Activated gamma-delta T cell treated with Interleukin-2 at 50 U/mL for 16 hours (primary cell): Measurements from ENCODE around the gene APBA2.

Experiments used
- DNase-seq: peaks from one replicate; pipeline ENCODE4 v3.0.0-alpha.2; 2020

APBA2 gene

DNA sequence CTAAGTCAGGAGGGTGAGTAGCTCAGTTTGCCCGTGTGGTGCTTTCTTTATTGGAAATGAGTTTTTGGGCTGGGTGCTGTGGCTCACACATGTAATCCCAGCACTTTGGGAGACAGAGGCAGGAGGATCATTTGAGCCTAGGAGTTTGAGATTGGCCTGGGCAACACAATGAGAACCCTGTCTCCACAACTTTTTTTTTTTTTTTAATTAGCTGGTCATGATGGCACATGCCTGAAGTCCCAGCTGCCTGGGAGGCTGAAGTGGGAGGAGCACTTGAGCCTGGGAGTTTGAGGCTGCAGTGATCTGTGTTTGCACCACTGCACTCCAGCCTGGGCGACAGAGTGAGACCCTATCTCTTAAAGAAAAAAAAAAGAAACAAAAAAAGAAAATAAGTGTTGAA lies 208.9 kb downstream of the APBA2 start:
- DNase-seq = no peak

DNA sequence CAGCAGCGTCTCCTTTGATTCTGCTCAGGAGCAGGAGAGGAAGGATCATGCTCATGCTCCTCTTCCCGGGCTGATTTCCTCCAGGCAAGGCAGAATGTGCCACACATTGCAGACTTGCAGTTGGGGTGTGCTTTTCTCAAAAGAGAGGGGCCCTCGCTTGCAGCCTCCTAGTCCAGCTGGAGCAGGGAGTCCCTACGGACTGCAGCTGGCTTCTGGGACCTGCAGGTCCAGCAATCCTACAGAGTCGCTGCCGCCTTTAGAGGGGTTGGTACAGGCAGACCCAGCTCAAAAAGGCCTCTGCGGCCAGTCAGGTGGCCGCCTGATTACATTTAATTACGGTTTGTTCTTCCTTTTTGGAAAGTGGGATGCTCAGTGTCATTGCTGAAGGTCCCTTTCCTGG lies 210.0 kb downstream of the APBA2 start:
- no peak for DNase-seq

DNA sequence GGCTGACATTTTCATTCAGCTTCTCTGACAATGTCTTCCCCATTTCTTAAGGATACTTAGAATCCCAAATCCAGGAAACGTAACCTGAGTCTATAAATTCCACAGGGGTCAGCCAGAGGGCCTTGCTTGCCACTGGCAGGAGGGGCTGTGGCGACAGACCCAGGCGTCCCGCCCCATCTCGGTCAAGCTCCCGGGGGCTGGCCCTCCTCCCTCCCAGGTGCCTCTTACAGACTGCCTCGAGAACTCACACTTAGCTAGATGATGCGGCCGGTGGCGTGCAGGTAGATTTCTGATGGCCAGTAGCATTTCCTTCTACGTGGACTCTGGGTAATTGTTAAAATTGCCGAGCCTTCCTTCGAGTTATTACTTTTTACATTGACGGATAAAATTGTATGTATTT lies 211.4 kb downstream of the APBA2 start:
- no peak for DNase-seq

DNA sequence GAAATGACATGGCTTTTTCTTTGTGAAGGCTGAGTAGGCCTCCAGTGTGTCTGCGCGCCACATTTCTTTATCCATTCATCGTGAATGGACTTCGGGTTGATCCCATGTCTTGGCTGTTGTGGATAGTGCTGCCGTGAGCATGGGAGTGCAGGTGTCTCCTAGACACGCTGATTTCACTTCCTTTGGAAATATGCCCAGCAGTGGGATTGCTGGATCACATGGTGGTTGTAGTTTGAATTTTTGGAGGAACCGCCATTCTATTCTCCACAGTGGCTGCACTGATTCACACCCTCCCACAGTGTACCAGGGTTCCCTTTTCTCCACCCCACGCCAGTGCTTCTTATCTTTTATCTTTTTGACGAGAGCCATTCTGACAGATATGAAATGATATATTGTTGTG lies 212.2 kb downstream of the APBA2 start:
- DNase-seq = no peak

DNA sequence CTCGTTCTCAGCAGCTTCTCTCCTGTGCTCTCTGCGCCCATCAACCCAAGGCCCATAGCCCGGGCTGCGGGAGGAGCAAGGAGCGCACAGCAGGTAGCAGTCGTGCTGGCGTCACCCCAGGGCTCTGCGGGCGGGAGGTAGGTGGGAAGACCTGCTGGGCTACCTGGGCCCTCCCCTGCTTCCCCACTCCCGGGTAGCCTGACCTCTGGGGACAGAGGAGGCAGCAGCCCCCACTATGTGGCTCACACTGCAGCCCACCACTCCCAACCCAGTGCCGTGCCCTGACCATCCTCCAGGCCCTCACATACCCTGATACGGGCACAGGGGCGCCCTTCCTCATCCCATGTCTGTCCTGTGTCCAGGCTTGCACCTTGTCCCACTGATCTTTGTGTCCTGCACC lies 212.9 kb downstream of the APBA2 start:
- DNase-seq = no peak

DNA sequence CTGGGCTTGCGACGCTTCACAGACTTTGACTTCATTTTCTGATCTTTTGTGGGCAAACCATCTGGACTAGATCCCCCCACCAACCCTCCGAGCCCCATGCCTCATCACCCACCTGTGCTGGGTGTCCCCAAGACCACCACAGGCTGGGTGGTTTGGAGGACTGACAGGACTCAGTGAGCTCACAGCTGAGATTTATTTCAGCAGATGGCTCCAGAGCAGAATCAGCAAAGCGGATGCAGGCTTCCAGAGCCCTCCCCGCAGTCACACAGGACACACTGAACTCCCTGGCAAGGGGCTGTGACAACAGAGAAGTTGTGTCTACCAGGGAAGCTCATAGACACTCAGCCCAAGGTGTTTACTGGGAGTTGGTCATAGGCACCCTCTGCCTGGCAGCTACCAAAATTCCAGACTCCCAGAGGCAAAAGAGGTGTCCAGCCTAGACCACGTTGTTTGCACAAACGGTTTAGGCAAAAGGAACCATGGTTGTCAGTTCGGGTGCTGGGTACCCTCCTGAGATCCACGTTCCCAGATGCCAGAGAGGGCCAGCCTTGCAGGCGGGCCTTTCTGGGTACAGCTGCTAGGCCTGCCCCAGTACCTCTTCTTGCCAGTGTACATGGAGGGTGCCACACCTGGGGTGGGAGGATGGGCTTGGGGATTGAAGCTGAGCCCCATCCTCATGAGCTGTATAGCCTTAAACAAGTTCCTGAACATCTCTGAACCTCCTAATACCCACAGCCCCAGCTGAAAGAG lies 213.5 kb downstream of the APBA2 start:
- no peak for DNase-seq

DNA sequence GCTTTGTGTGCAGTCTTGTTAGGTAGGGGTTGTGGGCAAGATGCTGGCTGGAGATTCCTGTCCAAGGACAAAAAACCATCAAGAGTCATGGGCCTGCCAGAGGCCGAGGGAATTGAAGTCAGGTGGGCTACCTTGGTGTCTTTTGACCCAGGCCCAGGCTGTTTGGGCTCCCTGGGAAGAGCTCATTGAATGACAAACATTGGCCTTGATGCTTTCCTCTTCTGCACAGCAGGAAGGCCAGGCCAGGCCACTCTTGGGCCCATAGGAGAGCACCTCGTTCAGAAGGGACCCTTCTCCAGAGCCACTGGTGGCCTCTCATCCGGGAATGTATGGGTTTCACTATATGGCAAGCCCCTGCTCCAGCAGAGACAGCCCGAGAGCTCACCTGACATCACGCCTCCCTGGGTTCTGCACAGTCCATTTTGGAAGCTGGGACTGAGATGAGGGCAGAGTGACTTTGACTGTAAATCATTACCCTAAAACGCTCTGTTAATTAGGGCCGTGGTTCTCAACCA lies 214.8 kb downstream of the APBA2 start:
- no peak for DNase-seq

DNA sequence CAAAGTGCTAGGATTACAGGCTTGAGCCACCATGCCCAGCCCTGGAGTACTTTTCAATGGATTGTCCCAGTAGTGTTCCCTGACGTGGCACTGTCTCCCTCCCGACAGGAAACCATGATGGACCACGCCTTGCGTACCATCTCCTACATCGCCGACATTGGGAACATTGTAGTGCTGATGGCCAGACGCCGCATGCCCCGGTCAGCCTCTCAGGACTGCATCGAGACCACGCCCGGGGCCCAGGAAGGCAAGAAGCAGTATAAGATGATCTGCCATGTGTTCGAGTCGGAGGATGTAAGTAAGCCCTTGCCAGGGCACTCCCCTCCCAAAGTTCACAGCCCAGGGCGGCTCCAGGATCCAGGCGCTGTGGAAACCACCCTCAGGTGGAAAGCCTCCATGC lies 215.7 kb downstream of the APBA2 start:
- no peak for DNase-seq

DNA sequence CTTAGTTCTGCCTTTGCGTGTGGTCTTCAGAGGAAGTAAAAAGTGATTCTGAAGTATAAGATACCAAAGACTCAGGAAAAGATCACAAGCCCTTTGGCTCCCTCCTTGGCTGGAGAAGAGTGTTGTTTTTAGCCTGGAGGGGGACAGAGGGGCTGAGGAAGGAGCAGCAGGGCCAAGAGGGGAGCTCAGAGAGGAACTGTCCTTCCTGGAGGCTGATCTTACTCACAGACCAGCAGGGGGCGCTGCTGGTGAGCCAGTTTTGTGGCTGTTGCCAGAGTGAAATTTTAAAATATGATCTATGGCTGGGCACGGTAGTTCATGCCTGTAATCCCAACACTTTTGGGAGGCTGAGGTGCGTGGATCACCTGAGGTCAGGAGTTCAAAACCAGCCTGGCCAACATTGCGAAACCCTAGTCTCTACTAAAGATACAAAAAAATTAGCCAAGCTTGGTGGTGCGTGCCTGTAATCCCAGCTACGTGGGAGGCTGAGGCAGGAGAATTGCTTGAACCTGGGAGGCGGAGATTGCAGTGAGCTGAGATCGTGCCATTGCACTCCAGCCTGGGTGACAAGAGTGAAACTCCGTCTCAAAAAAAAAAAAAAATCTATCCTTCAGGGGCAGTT lies 216.5 kb downstream of the APBA2 start:
- peak; percentile 55 for DNase-seq

DNA sequence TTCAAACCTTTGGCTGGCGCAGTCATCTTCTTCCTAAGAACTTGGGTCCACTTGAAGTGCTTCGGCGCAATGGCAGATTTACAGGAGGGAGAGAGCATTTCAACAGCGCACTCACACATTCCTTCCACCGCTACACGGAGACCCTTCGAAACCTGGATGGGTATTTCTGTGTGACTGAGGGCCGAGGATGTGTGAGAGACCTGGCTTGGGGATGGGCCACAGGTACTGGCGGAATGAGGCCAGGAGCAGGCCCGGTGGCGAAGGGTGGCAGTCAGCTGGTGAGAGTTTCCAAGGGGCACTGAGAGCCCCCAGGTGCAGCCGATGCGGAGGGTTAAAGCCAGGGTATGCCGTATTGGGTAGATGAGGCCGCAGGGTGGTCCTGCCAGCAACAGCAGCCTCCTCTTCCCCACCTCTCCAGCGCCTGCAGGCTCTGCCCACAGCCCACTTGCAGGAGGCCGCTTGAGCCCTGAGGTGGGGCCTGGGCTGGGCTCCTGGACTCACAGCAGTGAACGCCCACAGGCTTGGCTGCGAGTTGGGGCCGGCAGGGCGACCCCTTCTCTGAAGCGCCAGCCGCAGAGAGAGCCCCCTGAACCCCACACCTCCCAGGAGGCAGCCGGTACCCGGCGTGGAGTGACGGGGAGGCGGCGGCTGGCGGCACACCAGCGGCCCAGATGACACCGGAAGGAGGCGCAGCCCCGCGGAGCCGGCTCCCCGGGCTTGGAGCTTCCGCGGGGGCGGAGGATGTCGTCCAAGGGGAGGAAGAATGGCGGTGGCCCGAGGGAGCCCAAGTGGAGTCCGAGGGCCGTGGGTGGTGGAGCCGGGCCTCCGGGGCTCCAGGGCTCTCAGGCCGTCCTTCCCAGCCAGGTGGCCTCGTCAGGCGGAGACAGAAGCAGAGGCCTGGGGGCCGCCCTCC lies 217.4 kb downstream of the APBA2 start:
- DNase-seq = no peak

DNA sequence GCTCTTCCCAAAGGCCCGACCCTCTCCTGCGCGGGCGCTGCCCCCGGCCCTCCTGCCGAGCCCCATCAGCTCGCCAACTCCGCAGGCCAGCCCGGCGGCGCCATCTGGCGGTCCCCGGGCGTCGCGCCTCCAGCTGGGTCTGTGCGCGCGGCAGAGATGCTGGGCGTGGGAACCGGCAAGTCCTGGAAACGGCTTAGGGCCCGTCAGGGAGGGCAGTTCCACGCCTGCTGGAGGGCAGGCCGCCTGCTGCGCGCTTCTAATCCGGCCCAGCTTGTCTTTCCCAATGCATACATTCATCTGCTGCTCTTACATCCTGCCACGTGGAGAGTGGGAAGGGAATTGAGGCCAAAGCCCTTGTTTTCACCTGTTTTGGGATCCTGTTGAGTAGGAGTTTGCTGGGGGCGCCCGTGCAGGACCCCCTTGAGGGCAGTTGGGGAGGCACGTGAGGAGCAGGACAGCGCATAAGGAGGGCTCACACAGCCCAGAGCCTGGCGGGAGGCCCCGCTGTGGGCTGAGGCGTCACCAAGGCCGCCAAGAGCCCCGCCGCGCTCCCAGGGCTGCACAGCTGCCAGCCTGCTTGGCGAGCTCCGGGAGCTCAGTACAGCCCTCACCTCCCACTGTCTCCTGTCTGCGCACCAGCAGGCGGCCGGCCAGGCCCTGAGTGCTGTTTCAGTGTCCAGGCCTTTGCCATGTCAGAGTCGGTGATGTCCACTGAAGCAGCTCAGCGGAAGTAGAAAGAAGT lies 218.2 kb downstream of the APBA2 start:
- DNase-seq = peak; percentile 51

DNA sequence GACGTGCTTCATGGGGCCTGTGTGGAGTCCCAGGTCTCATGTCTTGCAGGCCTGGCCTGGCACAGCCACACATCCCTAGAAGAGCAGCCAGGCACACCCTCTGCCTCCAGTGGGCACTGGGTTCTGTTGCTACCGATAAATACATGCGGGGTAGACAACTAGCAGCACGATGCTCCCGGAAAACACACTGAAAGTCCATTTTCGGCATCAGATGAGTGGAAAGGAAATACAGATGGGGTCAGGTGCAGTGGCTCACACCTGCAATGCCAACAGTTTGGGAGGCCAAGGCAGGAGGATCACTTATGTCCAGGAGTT lies 218.7 kb downstream of the APBA2 start:
- no peak for DNase-seq

DNA sequence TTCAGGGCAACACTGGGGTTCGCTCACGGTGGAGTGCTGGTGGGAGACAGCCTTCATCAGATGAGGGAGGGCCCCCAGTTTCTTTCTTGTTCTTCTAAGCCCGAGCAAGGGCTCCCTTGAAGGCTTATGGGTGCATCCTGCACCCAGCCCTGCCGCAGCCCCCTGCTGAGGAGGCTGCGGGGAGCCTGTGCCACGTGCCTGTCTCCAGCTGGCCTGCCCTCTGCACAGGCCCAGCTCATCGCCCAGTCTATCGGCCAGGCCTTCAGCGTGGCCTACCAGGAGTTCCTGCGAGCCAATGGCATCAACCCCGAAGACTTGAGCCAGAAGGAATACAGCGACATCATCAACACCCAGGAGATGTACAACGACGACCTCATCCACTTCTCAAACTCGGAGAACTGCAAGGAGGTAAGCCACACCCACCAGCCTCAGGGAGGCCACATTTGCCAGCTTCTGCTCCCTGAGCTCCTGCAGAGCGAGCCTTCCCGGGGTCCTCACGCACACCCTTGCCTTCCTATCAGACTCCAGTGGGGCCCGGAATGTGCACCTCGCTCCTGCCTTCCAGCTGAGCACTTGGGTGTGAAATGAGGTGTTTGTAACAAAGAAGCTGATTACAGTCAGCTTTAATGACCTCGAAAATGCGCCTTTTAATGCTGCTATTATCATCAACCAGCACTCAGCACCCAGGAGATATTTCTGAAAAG lies 219.5 kb downstream of the APBA2 start:
- DNase-seq = no peak

DNA sequence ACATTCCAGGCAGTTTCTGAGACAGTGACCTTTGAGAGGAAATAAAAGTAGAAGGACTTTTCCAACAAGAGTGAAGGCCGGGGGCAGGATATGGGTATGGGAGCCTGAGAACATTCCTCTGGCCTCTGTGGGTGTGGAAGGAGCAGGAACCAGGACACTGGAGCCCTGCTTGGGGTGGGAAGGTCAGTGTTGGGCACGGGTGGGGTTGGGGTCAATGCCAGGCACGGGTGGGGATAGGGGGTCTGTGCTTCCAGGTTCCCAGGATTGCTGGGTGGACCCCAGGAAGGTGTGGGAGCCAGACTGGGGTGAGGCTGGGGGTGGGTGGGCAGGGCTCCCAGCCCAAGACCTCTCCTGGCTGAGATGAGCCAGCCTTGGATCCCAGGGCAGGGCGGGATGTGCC lies 220.3 kb downstream of the APBA2 start:
- DNase-seq = no peak

DNA sequence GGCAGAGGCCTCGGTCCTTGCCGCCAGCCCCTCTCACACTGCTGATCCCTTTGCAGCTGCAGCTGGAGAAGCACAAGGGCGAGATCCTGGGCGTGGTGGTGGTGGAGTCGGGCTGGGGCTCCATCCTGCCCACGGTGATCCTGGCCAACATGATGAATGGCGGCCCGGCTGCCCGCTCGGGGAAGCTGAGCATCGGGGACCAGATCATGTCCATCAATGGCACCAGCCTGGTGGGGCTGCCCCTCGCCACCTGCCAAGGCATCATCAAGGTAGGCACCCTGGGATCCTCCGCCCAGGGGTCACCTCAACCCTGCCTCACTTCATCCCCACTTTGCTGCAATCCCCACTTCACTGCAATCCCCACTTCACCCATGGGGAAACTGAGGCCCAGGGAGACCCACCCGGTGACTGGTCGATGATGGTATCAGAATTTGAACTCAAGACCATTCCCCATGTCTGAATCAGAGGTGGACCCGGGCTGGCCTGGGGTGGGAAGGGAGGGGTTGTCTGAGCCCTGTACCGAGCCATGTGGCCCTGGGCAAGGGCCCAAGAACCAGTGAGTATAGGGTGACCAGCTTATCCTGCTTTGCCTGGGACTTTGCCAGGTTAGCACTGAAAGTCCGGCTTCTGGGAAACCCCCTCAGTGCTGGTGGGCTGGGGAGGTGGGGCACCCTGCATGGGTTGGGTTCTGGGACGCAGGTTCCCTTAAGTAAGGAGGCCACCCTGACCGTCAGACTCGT lies 220.9 kb downstream of the APBA2 start:
- DNase-seq = no peak

DNA sequence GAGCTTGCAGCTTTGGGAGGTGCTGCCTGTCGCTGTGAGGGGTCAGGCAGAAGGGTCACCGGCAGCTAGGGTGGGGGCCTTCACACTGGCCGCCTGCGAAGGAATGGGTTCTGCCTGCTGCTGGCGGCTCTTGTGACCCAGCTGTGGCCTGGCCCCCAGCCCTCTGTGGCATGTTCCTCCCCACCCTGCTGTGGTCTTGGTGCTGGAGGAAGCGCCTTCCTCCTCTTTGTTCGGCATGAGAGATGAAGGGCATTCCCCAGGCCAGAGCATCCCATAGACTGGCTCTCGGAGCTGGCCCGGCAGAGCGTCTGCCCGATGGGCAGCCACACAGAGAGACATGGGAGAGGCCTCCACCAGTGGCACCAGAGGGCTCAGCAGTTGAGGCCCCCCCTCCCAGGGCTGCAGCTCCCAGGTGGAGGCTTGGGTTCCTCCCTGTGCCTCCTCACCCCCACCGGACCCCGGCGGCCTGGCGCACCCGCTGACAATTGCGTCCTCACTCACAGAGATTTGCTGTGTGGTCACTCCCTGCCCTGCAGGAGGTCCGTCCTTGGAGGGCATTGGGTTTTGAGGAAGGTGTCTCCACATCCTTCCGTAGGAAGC lies 221.6 kb downstream of the APBA2 start:
- DNase-seq = no peak

DNA sequence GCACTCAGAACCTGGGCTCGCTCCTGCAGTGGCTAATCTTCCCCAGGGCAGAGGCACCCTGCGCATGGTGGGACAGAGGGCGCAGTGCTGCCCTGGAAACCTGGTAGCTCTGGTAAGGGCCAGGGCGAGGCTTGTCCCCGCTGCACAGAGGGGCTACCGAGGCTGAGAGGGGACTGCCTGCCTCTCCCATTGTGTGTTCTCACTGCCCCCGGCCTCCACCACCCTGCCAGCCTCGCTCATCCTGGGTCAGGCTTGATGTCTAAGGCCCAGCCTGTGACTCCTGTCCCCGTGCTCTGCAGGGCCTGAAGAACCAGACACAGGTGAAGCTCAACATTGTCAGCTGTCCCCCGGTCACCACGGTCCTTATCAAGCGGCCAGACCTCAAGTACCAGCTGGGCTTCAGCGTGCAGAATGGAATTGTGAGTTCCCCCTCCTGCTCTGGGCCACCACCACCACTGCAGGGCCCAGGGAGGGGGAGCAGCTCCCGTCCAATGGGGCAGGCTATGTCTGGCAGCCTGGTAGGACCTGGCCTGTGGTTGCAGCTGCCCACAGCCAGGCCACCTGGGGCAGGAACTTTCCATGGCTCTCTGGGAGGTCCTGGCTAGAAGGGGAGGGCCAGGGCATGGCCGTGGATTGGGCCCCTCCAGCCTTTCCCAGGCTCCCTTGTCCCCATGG lies 222.3 kb downstream of the APBA2 start:
- no peak for DNase-seq

DNA sequence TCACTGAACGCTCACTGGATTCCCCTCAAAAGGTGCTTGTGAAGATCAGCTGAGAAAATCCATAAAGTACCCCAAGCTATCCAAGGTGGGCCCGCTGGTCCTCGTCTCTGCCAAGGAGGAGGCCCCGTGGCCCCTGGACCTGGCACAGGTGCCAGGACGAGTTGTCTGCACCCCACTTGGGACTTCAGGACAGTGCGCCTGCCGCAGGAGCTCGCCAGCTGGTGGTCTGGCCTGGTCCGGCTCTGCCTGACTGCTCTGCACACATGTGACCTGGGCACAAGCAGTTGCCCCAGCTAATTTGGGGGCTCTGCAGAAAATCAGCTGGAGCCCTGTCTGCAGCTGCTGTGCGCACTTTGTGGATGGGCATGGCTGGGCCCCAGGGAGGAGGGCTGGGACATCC lies 224.0 kb downstream of the APBA2 start:
- DNase-seq = no peak

DNA sequence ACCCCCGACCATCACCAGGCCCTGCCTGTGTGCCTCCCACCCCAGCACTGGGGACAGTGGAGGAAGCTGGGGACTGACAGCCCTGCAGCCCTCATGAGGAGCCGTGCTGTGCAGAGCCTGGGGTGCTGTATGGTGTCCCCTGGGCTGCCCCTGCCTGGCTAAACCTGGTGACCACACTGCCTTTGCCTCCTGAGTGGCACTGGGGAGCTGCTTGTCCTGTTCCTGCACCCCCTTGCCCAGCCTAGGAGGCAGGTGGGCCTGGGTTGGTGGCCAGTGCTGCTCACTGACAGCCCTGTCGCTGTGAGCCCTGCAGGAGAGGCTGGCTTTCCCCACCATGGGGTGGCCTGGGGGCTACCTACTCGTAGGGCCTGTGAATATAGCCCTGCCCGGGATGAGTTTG lies 224.4 kb downstream of the APBA2 start:
- no peak for DNase-seq

DNA sequence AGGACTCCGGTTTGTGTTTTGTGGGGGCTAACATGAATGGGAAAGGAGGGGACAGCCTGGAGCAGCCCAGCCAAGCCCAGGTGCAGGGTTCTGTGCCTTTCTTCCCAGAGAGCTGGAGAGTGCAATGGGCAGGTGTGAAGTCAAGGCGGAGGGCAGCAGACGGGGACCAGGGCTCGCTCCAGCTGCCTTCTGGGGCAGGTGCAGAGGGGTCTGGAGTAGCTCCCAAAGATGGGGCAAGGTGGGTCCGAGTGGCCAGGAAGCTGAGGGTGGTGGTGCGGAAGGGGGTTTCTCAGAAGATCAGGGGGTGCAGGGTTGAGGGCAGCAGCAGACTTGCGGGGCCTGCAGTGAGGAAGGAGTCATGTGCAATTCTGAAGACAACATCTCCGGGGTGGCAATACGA lies 225.0 kb downstream of the APBA2 start:
- no peak for DNase-seq
